ENCODE results near the gene BGN. TPM values are rescaled to one million over a fixed set of nuclear protein-coding genes. Genes with fewer than 3 reads are reported as not detected.

BGN gene
- total and polyA plus RNA-seq, 4 donors = 77.9 to 161 (median 126) TPM

DNA sequence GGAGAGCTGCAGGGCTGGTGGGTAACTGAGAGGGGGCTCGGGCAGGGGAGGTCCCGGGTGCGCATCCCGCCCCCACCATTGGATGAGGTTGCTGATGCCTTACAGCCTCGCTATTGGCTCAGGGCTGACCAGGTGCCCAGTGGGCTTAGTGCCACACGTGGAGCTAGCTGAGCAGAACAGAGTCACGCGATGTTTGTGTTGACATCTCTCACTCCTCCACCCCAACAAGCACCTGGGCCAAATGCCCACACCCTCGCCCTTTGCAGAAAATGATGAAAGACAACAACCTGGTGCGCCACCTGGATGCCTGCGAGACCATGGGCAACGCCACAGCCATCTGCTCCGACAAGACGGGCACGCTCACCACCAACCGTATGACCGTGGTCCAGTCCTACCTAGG is 54.5 kb downstream of the BGN start:
- no peak overlapping the region for H3K4me3 ChIP-seq
- 88 to 89% methylated on average over 9 to 17 of the region's 17 CpGs for WGBS, 2 donors
- H3K27ac ChIP-seq (ENCODE audit: low read depth in 1 of 2, low read length in 1 of 2) = no peak overlapping the region
- peaks cover 0 to 3% (median 0%) of the 10 kb centered on the region in 4 donors for H3K9me3 ChIP-seq (ENCODE audit: control insufficient read depth in 4 of 4, insufficient read depth in 3 of 4, low read length in 3 of 4)
- TF ChIP-seq, protein P1, sequence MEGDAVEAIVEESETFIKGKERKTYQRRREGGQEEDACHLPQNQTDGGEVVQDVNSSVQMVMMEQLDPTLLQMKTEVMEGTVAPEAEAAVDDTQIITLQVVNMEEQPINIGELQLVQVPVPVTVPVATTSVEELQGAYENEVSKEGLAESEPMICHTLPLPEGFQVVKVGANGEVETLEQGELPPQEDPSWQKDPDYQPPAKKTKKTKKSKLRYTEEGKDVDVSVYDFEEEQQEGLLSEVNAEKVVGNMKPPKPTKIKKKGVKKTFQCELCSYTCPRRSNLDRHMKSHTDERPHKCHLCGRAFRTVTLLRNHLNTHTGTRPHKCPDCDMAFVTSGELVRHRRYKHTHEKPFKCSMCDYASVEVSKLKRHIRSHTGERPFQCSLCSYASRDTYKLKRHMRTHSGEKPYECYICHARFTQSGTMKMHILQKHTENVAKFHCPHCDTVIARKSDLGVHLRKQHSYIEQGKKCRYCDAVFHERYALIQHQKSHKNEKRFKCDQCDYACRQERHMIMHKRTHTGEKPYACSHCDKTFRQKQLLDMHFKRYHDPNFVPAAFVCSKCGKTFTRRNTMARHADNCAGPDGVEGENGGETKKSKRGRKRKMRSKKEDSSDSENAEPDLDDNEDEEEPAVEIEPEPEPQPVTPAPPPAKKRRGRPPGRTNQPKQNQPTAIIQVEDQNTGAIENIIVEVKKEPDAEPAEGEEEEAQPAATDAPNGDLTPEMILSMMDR (IDR thresholded peaks at IDR 0.05; ENCODE audit: control extremely low read depth, extremely low read depth) = no peak
- H3K27me3 ChIP-seq (ENCODE audit: control insufficient read depth in 3 of 3, insufficient read depth in 3 of 3, low read length in 2 of 3) = peaks cover 0 to 11% (median 0%) of the 10 kb centered on the region in 3 donors
- H3K9ac ChIP-seq (ENCODE audit: insufficient read depth in 1 of 2, low read length in 2 of 2) = no peak overlapping the region
- DNase-seq (no peak), ATAC-seq (ENCODE audit: insufficient read depth, low FRiP score) (no peak)
- H3K4me1 ChIP-seq (ENCODE audit: control insufficient read depth in 5 of 5, insufficient read depth in 5 of 5, low read length in 5 of 5) = no peaks in the 10 kb centered on the region
- no peaks in the 10 kb centered on the region for H3K36me3 ChIP-seq (ENCODE audit: control insufficient read depth in 4 of 4, insufficient read depth in 4 of 4, low read length in 4 of 4)

- peaks cover 0 to 3% (median 0%) of the 10 kb centered on the region in 4 donors for H3K9me3 ChIP-seq (ENCODE audit: control insufficient read depth in 4 of 4, insufficient read depth in 3 of 4, low read length in 3 of 4)
- ATAC-seq (ENCODE audit: insufficient read depth, low FRiP score) (no peak), DNase-seq (no peak)
- no peak overlapping the region for H3K4me3 ChIP-seq
- no peaks in the 10 kb centered on the region for H3K36me3 ChIP-seq (ENCODE audit: control insufficient read depth in 4 of 4, insufficient read depth in 4 of 4, low read length in 4 of 4)
- no peak overlapping the region for H3K27ac ChIP-seq (ENCODE audit: low read depth in 1 of 2, low read length in 1 of 2)
- TF ChIP-seq, protein P1 (IDR thresholded peaks at IDR 0.05; ENCODE audit: control extremely low read depth, extremely low read depth) = no peak
- H3K27me3 ChIP-seq (ENCODE audit: control insufficient read depth in 3 of 3, insufficient read depth in 3 of 3, low read length in 2 of 3) = peaks cover 0 to 11% (median 0%) of the 10 kb centered on the region in 3 donors
- 79 to 86% methylated on average over 15 to 16 of the region's 16 CpGs for WGBS, 2 donors
- H3K4me1 ChIP-seq (ENCODE audit: control insufficient read depth in 5 of 5, insufficient read depth in 5 of 5, low read length in 5 of 5) = no peaks in the 10 kb centered on the region
- H3K9ac ChIP-seq (ENCODE audit: insufficient read depth in 1 of 2, low read length in 2 of 2) = no peak overlapping the region
Measured at GRCh38 chrX:153549807-153550206, 55.0 kb downstream of the BGN start.

GRCh38 chrX:153551135-153551534 is 56.4 kb downstream of the BGN start:
- Histone ChIP-seq H3K27me3 (ENCODE audit: control insufficient read depth in 3 of 3, insufficient read depth in 3 of 3, low read length in 2 of 3) (peaks cover 0 to 11% (median 0%) of the 10 kb centered on the region in 3 donors), H3K9me3 (ENCODE audit: control insufficient read depth in 4 of 4, insufficient read depth in 3 of 4, low read length in 3 of 4) (peaks cover 0 to 3% (median 0%) of the 10 kb centered on the region in 4 donors), H3K4me1 (ENCODE audit: control insufficient read depth in 5 of 5, insufficient read depth in 5 of 5, low read length in 5 of 5) (no peaks in the 10 kb centered on the region), H3K36me3 (ENCODE audit: control insufficient read depth in 4 of 4, insufficient read depth in 4 of 4, low read length in 4 of 4) (no peaks in the 10 kb centered on the region), H3K9ac (ENCODE audit: insufficient read depth in 1 of 2, low read length in 2 of 2) (no peak overlapping the region), H3K27ac (ENCODE audit: low read depth in 1 of 2, low read length in 1 of 2) (no peak overlapping the region), H3K4me3 (no peak overlapping the region)
- TF ChIP-seq, protein P1 (IDR thresholded peaks at IDR 0.05; ENCODE audit: control extremely low read depth, extremely low read depth) = no peak
- ATAC-seq (ENCODE audit: insufficient read depth, low FRiP score) (no peak), DNase-seq (no peak)
- 73 to 81% methylated on average over 4 to 5 of the region's 5 CpGs for WGBS, 2 donors

Measured in lung (tissue), 12 donors.